GM21576 (cell line): ENCODE measurements around the gene TNRC18.
"Not testable (repeated sequence)": the region's sequence is repeated elsewhere in the genome, so short reads cannot be mapped to it uniquely, and the experiment has no call there.

Source experiments
- ATAC-seq: cut with Tn5 transposase; IDR thresholded peaks from one replicate; pipeline ENCODE4 v1.9.1; 2021; ENCODE audit warnings: mild to moderate bottlenecking, moderate library complexity; ENCODE audit not compliant: unreplicated experiment

TNRC18 gene

GRCh38 chr7:5324961-5325360 lies 98.7 kb downstream of the TNRC18 start:
- no peak for ATAC-seq

GRCh38 chr7:5323800-5324781 lies 99.5 kb downstream of the TNRC18 start:
- not testable (repeated sequence) for ATAC-seq

- ATAC-seq = no peak
Measured at GRCh38 chr7:5322621-5323410, 100.8 kb downstream of the TNRC18 start.

DNA sequence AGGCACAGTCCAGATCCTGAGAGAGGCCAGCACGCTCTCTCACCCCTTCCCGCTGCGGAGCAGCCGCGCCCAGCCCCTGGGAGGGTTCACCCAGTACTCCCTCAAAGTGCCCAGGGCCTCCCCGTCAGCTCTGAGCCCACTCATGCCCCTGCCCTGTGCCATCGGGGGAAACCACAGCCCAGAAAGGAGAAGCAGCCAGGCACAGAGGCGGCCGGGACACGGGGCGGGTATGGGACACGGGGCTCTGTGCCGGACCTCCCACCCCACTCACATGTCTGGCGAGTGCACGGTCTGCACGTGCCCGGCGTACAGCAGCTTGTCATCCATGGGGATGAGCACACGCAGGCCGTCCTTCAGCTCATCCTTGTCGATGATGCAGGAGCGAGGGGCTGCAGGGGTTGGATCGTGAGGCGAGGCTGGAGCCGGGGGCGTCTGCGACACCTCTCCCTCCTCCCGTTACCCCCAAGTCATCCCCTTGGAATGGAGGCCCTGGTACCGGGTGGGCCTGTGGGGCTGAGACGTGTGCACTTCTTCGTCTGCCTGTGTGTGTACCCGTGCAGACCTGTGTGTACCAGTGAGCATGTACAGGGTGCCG lies 102.7 kb downstream of the TNRC18 start:
- no peak for ATAC-seq

DNA sequence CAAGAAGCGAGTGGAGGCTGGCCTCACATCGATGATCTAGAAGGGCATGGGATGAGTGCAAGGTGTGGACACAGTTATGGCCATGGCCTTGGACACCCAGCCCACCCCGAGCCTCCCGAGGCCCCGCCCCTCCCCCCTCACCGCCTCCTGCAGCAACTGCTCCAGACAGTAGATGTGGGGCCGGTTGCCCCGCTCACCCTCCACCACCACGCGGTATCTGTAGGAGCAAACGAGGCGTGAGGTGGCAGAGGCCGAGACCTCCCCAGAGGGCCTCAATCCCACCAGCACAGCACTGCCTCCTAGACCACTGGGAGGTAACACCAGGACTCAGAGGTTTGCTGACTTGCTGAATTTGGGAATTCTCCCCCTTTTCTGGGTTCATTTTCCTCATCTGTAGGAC lies 103.2 kb downstream of the TNRC18 start:
- ATAC-seq = no peak

DNA sequence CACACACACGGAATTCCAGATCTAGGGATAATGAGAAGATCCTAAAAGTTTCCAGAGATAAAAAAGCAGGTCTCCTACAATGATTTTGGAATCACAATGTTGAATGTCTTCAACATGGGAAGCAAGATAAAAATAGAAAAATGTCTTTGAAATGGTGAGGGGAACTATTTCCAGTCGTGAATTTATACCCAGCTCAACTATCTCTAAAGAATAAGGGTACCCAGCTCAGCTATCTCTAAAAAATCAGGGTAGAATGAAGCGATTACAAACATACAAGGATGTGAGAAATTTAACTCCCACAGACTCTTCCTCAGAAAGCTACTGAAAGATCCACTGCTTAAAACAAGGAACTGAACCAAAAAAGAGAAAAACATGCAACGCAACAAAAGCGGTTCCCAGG lies 105.0 kb downstream of the TNRC18 start:
- ATAC-seq = not testable (repeated sequence)

DNA sequence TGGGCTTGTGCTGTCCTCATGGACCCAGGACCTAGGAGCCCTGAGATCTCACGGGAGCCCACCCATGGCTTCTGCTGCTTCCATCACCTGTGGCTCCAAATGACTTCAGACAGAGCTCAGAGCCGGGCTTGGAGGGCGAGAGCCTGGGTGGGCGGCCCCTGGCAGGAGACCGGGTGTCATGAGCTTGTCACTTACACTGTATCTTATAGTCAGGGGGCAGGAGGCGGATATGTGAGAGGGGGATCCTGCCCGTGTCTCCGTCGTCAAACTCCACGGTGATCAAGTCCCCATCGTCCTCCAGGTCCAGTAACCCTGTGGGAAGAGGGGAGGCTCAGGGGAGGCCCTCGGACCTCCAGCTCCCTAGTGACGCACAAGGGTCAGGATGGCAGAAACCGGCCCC lies 107.9 kb downstream of the TNRC18 start:
- no peak for ATAC-seq

DNA sequence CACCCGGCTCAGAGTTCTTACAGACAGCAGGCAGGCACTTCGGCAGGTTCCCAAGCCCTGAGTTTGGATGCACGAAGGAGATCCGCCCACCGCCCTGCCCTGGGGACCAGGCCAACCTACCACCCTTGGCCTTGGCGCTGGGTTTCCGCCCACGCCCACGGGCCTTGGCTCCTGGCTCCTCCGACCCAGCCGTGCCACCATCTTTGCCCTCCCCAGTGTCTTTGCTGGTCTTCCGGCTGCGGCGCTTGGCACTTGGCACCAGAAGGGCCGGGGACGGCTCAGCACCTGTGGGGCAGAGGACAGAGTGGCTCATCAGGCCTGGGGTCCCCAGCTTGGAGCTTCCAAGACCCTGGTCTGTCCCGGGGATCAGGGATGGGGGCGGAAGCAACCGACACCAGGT lies 108.8 kb downstream of the TNRC18 start:
- ATAC-seq = no peak

DNA sequence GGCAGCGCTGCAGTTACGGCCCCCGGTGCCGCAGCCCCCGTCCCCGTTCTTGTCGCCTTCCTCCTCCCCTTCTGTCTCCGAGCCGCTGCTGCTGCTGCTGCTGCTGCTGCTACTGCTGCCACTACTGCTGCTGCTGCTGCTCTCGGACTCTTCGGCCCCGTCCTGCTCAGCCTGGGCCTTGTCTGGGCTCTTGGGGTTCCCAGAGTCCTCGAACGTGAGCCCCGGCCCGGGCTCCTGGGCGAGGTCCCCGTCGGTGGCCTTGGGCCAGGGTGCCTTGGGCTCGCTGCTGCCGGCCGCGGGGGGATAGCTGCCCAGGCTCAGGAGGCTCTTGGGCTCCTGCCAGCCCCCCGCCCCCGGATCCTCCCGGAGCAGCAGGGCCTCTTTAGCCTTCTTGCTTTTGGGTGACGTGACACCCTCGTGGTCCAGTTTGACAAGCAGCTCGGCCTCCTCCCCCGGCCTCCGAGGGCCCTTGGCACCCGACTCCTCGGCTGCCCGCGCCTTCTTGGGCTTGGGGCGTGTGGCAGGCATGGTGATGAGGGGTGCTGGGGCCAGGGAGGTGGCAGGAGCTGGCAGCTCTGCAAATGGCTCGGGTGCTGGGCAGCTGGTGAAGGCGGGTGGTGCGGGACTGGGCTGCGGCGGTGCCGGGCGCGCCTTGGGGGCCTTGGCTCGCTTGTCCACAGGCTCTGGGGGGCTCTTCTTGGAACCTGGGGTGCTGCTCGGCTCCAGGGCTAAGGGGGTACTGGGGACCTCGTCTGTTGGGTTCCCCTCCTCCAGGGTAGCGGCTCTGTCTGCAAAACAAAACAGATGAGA lies 110.4 kb downstream of the TNRC18 start:
- ATAC-seq = not testable (repeated sequence)

- not testable (repeated sequence) for ATAC-seq
Measured at GRCh38 chr7:5312276-5313070, 111.2 kb downstream of the TNRC18 start.

DNA sequence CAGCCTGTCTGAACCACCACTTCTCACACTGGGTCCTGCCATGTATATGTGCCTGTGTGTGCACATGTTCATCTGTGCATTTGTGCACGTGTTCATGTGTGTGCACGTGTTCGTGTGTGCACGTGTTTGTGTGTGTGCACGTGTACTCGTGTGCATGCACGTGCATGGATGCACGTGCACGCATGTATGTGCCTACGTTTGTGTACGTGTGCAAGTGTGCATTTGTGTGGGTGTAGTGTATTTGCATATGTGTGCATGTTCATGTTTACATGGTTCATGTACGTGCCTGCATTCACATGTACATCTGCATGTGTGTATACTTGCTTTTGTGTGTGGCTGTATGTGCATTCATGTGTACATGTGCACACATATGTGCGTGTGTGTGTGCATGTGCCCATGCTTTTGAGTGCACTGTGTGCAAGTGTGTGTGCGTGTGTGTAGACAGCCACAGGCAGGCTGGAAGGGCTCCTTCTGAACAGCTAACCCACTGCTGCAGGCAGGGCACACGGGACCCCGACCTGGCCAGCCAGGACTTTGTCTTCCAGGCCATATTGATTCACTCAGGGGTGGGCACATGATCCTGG lies 112.7 kb downstream of the TNRC18 start:
- no peak for ATAC-seq

- no peak for ATAC-seq
Measured at GRCh38 chr7:5309146-5309545, 114.5 kb downstream of the TNRC18 start.

DNA sequence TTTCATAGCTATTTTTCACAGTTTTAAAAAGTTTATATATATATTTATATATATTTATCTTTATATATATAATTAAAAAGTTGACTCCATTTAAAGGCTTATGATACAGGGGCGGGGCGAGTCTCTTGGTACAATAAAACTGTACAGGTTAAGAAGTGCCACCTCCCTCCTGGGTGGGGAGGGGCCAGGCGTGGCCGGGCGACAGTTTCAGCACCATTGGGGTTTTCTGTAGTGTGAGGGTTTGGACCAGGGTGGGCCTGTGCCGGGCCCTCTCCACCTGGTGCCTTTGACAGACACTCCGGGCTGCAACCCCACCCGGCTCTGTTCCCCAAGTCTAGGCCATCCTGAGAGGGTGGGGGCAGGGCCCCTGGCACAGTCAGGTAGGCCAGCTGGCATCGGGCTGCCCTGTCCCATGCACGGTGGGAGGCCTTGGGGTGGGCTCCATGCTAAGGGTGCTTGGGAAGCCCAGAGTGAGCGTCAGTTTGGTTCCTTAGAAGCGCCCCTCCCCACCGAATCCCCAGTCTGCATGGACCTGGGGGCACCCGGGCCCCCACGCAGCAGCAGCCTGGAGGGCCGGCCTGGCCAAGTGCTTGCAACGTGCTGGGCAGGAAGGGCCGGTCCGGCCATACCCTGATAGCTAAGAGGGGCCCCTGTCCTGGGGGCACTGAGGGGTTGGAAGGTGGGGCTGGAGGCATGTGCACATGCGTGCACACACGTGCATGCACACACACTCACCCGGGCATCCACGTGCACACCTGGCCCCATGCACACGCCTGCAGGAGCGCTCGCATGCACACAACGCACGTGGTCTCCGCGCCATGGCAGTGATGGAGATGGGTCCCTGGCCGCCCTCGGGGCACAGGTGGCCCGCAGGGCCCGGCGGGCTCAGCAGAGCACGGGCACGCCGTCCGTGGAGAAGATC lies 116.2 kb downstream of the TNRC18 start:
- not testable (repeated sequence) for ATAC-seq

GRCh38 chr7:5305050-5305449 lies 118.6 kb downstream of the TNRC18 start:
- ATAC-seq = not testable (repeated sequence)

- ATAC-seq = no peak
Measured at GRCh38 chr7:5303591-5304505, 119.8 kb downstream of the TNRC18 start.

GRCh38 chr7:5303061-5303460 lies 120.6 kb downstream of the TNRC18 start:
- ATAC-seq = no peak

DNA sequence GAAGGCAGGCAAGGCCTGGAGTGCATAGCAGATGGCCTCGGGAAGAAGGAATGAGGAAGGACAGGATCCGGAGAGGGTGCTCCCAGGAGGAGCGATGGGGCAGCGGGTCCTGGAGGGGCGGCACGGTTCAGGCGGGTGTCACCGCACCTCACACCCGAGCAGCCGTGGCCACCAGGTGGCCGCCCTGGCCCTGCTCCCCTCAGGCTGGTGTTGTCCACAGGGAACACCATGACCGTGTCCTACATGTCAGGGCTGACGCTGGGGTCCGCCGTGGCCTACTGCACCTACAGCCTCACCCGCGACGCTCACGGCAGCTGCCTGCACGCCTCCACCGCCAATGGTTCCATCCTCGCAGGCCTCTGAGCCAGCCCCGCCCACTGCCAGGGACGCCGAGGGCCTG lies 121.1 kb downstream of the TNRC18 start:
- ATAC-seq = no peak
